AG09309 (cell line): ENCODE results near the gene SMIM15.

ENCODE experiments used
- DNase-seq: peaks from one replicate; pipeline ENCODE4 v3.0.0-alpha.2; 2010; ENCODE audit warnings: low read depth
- H3K4me3 ChIP-seq: 2 replicates; pipeline ENCODE4 v1.5.1; 2011; ENCODE audit warnings: mild to moderate bottlenecking, low read depth, low read length, moderate library complexity; ENCODE audit not compliant: control insufficient read depth
- CTCF ChIP-seq: IDR thresholded peaks from 2 replicates; pipeline ENCODE4 v1.5.1; 2011; ENCODE audit warnings: mild to moderate bottlenecking, low read depth, low read length, inconsistent platforms; ENCODE audit not compliant: insufficient read depth, control insufficient read depth; ENCODE audit errors: missing control alignments

SMIM15 gene

GRCh38 chr5:61142391-61142790 is 19.9 kb downstream of the SMIM15 start:
- TF ChIP-seq CTCF, result no peak
- no peak for DNase-seq
- H3K4me3 ChIP-seq, result no peak overlapping the region

GRCh38 chr5:61141801-61142200 is 20.5 kb downstream of the SMIM15 start:
- H3K4me3 ChIP-seq, result no peak overlapping the region
- no peak for TF ChIP-seq CTCF
- no peak for DNase-seq

GRCh38 chr5:61139931-61140330 is 22.3 kb downstream of the SMIM15 start:
- no peak for DNase-seq
- H3K4me3 ChIP-seq, result no peak overlapping the region
- TF ChIP-seq CTCF, result no peak

- H3K4me3 ChIP-seq, result no peak overlapping the region
- peak; percentile 54 for TF ChIP-seq CTCF
- no peak for DNase-seq
Measured at GRCh38 chr5:61139094-61139873, 23.0 kb downstream of the SMIM15 start.

GRCh38 chr5:61137835-61138234 is 24.4 kb downstream of the SMIM15 start:
- H3K4me3 ChIP-seq, result no peak overlapping the region
- no peak for TF ChIP-seq CTCF
- no peak for DNase-seq

- no peak for TF ChIP-seq CTCF
- H3K4me3 ChIP-seq, result no peak overlapping the region
- peak; percentile 55 for DNase-seq
Measured at GRCh38 chr5:61132559-61132958, 29.7 kb downstream of the SMIM15 start.

GRCh38 chr5:61130289-61130688 is 32.0 kb downstream of the SMIM15 start:
- no peak for TF ChIP-seq CTCF
- DNase-seq, result no peak
- no peak overlapping the region for H3K4me3 ChIP-seq
